ENCODE measurements around the gene NCOA3. TPM values are rescaled to one million over a fixed set of nuclear protein-coding genes. Genes with fewer than 3 reads are reported as not detected.

The NCOA3 gene
- total RNA-seq, 1 donor from 2014 or later = 187 TPM

DNA sequence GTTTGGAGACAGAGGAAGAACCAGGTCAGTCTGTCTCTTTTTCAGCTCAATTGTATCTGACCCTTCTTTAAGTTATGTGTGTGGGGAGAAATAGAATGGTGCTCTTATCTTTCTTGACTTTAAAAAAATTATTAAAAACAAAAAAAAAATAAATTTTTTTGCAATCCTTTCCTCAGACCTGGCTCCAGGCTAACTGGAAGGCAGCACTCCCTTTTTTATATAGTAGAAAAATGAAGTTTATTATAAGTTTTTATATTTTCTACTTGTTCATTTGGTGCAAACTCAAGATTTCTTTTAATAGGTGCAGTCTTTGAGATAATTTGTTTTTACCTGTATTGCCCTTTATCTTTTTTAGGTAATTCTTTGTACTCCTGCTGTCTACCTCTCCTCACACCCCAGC lies 153.9 kb downstream of the NCOA3 start:
- intact Hi-C loops (cut with micrococcal nuclease) = no loop called here

GRCh38 chr20:47656318-47656717 lies 154.6 kb downstream of the NCOA3 start:
- ATAC-seq (ENCODE audit: low read depth) (no peak), DNase-seq (no peak)
- intact Hi-C loops (cut with micrococcal nuclease) = no loop called here
- Mint-ChIP-seq H3K27ac (no peak overlapping the region), H3K9me3 (no peaks in the 10 kb centered on the region), H3K4me1 (peaks cover 2% of the 10 kb centered on the region), H3K27me3 (no peaks in the 10 kb centered on the region), H3K4me3 (no peak overlapping the region), H3K36me3 (ENCODE audit: low read depth) (peaks cover 90% of the 10 kb centered on the region)
- TF ChIP-seq CTCF (IDR thresholded peaks at IDR 0.05) = no peak
- CTCF ChIA-PET = no interaction called here
- POLR2A ChIA-PET = interaction anchor here (0.6 kb wide), 1 partner anchor 1177 kb away, joined by 3 read pairs; no protein-coding TSS in a partner anchor

More for the DNA sequence above, 153.9 kb downstream of the NCOA3 start:
- no peak overlapping the region for H3K4me3 Mint-ChIP-seq
- H3K27me3 Mint-ChIP-seq = no peaks in the 10 kb centered on the region
- H3K9me3 Mint-ChIP-seq = no peaks in the 10 kb centered on the region
- no peak overlapping the region for H3K27ac Mint-ChIP-seq
- POLR2A ChIA-PET = interaction anchor here (0.6 kb wide), 1 partner anchor 1178 kb away, joined by 3 read pairs; no protein-coding TSS in a partner anchor
- peaks cover 2% of the 10 kb centered on the region for H3K4me1 Mint-ChIP-seq
- peaks cover 90% of the 10 kb centered on the region for H3K36me3 Mint-ChIP-seq (ENCODE audit: low read depth)
- TF ChIP-seq CTCF (IDR thresholded peaks at IDR 0.05) = no peak
- no peak for ATAC-seq (ENCODE audit: low read depth)
- DNase-seq = no peak
- CTCF ChIA-PET = no interaction called here

GRCh38 chr20:47659904-47660601 lies 158.4 kb downstream of the NCOA3 start:
- no peak for ATAC-seq (ENCODE audit: low read depth)

GRCh38 chr20:47660602-47660905 lies 158.9 kb downstream of the NCOA3 start:
- ATAC-seq (ENCODE audit: low read depth) (no peak), DNase-seq (no peak)
- Mint-ChIP-seq H3K36me3 (ENCODE audit: low read depth) (peaks cover 62% of the 10 kb centered on the region), H3K27me3 (no peaks in the 10 kb centered on the region), H3K4me3 (no peak overlapping the region), H3K9me3 (no peaks in the 10 kb centered on the region), H3K27ac (no peak overlapping the region), H3K4me1 (peaks cover 7% of the 10 kb centered on the region)
- CTCF ChIA-PET = interaction anchor here (0.9 to 1.2 kb wide), 3 partner anchors 126 to 960 kb away, joined by 3 to 4 read pairs (median 3); no protein-coding TSS in a partner anchor
- TF ChIP-seq CTCF (IDR thresholded peaks at IDR 0.05) = no peak
- intact Hi-C loops (cut with micrococcal nuclease) = no loop called here
- POLR2A ChIA-PET = no interaction called here

More at GRCh38 chr20:47659904-47660601, 158.4 kb downstream of the NCOA3 start:
- Mint-ChIP-seq H3K9me3 (no peaks in the 10 kb centered on the region), H3K27ac (no peak overlapping the region), H3K27me3 (no peaks in the 10 kb centered on the region), H3K4me1 (peaks cover 7% of the 10 kb centered on the region), H3K36me3 (ENCODE audit: low read depth) (peaks cover 67% of the 10 kb centered on the region), H3K4me3 (no peak overlapping the region)
- no peak for TF ChIP-seq CTCF (IDR thresholded peaks at IDR 0.05)
- ChIA-PET CTCF (interaction anchor here (0.9 to 1.2 kb wide), 3 partner anchors 127 to 961 kb away, joined by 3 to 4 read pairs (median 3); no protein-coding TSS in a partner anchor), POLR2A (no interaction called here)
- DNase-seq = no peak
- intact Hi-C loops (cut with micrococcal nuclease) = no loop called here

DNA sequence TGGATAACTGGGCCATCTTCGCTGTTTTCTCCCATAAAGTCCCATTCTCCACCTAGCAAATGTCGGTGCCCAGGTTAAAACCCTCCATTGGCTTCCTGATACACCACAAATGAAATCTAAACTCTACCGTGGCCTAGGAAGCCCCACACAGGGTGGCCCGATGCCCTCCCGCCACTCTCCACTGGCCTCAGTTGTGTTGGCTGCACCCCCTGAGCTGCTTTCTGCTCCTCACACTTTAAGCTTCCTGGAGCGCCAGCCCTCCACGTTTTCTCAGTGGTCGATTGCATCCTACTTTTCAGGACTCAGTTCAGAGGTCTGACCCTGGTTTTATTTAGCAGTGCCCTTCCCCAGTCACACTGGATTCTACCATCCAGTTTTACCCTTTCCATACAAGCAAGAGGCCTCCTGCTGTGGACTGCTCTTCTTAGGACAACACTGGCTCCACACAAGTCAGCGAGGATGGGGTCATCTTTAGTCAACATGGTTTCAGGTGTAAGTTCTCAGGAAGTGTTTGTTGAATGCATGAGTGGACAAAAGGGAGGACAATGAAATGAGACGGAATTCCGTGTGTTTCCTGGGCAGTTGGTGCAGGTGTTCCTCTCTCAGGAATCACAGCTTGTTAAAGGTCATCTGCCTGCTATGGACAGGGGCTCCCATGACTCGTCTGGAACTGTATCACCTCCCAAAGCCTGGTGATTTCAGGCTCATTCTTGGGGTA lies 159.5 kb downstream of the NCOA3 start:
- Mint-ChIP-seq H3K36me3 (ENCODE audit: low read depth) (peaks cover 59% of the 10 kb centered on the region), H3K4me1 (peaks cover 6% of the 10 kb centered on the region), H3K4me3 (no peak overlapping the region), H3K27me3 (no peaks in the 10 kb centered on the region), H3K27ac (peak overlapping the region; percentile 11), H3K9me3 (no peaks in the 10 kb centered on the region)
- no peak for TF ChIP-seq CTCF (IDR thresholded peaks at IDR 0.05)
- intact Hi-C loops (cut with micrococcal nuclease) = no loop called here
- ChIA-PET CTCF (interaction anchor here (0.9 to 2.0 kb wide), 6 partner anchors 125 to 960 kb away, joined by 3 to 10 read pairs (median 4); no protein-coding TSS in a partner anchor), POLR2A (interaction anchor here (0.6 kb wide), 1 partner anchor 216 kb away, joined by 3 read pairs; no protein-coding TSS in a partner anchor)
- DNase-seq (no peak), ATAC-seq (ENCODE audit: low read depth) (no peak)

All from activated B cell treated with CpG ODN at 0.5 μM for 24 hours (primary cell).